ENCODE data around the gene ANO2. TPM values are rescaled to one million over a fixed set of nuclear protein-coding genes. Genes with fewer than 3 reads are reported as not detected.
"Not testable (repeated sequence)": the region's sequence is repeated elsewhere in the genome, so short reads cannot be mapped to it uniquely, and the experiment has no call there.

Gene ANO2
- total RNA-seq, 1 donor from 2014 or later: 16.1 TPM

DNA sequence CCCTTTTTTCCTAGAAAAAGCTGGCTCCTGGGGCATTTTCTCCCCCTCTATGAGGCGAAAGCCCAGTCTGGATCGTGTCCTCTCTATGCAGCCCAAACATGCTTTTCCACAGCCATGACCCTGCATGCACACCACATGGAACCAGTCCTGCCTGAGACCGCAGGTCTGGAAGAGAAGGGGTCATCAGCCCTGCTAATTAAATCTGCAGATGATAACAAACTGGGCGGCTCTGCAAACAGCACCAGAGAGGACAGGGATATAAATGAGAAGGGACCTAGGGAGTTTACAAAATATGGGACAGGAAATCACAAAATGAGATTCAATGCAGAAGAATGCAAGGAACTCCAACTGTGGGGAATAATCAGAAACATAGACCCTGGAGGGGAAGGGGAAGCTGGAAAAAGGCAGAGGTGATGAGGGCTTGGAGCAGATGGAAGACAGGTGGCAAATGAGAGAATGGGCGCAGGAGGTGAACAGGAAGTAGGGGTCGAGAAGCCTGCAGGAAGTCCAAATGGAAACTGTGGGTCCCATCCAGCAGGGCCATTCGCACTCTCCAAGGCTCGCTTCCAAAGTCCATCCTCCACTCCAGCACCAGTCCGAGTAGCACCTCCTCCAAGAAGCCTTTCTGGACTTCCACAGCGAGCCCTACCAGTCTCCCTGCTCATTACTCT is 76.3 kb downstream of the ANO2 start:
- ATAC-seq: no peak

GRCh38 chr12:5865397-5865796 is 79.7 kb downstream of the ANO2 start:
- DNase-seq: no peak
- ATAC-seq: no peak
- intact Hi-C loops (cut with micrococcal nuclease): no loop called here

More for the DNA sequence above, 76.3 kb downstream of the ANO2 start:
- intact Hi-C loops (cut with micrococcal nuclease): no loop called here
- DNase-seq: no peak

DNA sequence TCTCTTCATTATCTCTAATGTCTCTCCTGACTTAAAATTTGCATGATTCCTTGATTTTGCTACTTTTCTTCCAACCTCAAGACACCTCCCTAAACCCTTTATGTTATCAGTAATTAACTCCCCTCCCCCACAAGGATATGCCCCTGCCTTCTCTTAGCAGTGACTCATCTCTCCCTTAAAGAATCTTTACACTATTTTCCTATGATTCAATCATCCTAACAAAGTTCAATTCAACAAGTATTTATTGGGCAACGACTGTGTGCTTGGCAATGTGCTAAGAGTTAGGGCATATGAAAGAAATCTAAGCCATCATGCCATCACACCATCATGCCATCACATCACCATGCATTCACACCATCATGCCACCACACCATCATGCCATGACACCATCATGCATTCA is 80.1 kb downstream of the ANO2 start:
- intact Hi-C loops (cut with micrococcal nuclease): no loop called here
- ATAC-seq (no peak), DNase-seq (no peak)

DNA sequence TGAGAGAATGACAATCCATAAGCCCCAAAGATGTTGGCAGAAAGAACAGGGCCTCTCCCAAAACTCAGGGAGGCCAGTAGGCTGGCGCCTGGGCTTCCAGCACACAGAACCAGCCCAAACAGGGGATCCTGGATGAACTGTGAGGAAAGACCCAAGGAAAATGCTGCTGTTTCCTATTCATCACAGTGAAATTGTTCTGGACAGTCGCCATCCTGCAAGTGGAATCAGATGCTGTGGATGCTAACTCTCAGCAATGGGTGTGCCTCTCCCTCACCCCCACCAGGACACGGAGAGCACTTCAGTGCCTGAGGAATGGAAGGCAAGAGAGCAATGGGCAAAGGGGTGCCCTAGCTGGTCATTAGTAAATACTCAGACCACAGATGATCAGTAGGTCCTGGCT is 80.8 kb downstream of the ANO2 start:
- intact Hi-C loops (cut with micrococcal nuclease): no loop called here

DNA sequence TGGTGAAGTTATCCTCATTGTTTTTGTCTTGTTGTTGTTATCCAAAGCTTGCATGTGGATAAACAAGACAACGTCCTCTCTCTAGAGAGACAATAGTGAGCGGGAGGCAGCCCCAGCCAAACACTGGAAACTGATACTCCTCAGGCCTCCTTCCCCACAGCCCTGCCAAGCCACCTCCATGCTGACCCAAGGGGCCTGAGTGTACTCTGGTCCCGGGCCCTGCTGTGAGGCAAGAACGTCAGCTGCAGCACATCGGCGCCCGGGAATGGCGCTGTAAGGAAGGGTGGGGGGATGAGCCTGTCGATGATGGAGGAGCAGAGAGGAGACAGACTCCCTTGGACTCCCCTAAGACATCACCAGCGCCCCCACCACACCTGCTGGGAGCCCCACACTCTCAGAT is 83.6 kb downstream of the ANO2 start:
- ATAC-seq (no peak), DNase-seq (no peak)
- intact Hi-C loops (cut with micrococcal nuclease): no loop called here

More for the DNA sequence above, 80.8 kb downstream of the ANO2 start:
- ATAC-seq (no peak), DNase-seq (no peak)

GRCh38 chr12:5856692-5857091 is 88.4 kb downstream of the ANO2 start:
- DNase-seq (no peak), ATAC-seq (no peak)
- intact Hi-C loops (cut with micrococcal nuclease): no loop called here

GRCh38 chr12:5846950-5847349 is 98.1 kb downstream of the ANO2 start:
- intact Hi-C loops (cut with micrococcal nuclease): no loop called here

DNA sequence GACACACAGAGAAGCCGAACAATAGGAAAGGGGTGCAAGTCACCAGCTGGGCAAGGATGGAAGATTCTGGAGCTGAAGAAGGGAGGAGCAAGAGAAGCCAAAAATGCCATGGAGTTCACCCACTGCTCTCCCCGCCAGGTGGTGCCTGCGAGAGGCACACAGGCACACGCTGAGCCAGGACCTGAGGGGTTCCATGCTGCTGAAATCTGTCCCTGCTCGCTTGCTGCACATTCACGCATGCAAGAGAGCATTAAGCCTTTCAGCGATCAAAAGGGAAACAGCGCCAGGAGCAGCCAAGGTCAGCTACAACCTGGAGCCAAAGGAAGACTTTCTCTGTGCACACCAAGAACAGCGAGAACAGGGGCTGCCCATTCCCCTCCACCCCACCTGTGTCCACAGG is 104.1 kb downstream of the ANO2 start:
- intact Hi-C loops (cut with micrococcal nuclease): no loop called here
- no peak for ATAC-seq
- DNase-seq: no peak

More at GRCh38 chr12:5846950-5847349, 98.1 kb downstream of the ANO2 start:
- DNase-seq (no peak), ATAC-seq (no peak)

GRCh38 chr12:5830111-5830510 is 114.9 kb downstream of the ANO2 start:
- ATAC-seq (no peak), DNase-seq (no peak)

DNA sequence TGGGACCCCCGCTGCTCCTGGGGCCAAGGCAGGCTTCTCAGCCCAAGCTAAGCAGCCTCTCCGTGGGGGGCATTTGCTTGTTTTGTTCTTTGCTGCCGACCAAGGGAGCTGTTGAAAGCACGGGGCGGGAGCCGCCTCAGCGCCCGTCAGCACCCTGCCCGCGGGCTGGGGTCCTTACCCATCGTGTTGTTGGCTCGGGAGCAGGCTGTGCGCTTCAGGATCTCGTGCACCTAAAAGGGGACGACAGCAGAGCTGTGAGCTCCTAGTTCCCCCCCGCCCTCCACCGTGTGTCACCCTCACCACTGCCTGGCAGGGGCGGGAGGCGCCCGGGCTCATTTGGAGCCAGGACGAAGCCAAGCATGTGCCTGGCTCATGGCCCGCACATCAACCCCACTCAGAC is 117.5 kb downstream of the ANO2 start:
- ATAC-seq (no peak), DNase-seq (no peak)
- intact Hi-C loops (cut with micrococcal nuclease): no loop called here

More at GRCh38 chr12:5830111-5830510, 114.9 kb downstream of the ANO2 start:
- intact Hi-C loops (cut with micrococcal nuclease): no loop called here

DNA sequence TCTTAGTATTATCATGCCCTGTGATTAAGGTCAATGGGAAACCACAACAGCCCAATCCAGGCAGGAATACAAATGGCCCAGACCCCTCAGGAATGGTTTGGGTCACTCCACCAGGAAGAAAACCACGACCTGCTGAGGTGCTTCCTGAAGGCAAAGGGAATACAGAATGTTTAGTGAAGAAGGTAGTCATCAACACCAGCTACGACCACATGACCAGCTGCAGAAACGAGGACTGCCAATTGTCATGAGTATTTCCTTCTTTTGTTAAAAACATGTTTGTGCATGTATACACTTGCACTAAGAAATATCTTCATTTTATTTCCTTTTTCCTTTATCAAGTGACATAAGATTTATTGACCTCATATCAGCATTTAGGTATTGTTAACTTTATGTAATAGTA is 119.3 kb downstream of the ANO2 start:
- intact Hi-C loops (cut with micrococcal nuclease); ATAC-seq; DNase-seq: not testable (repeated sequence)

- intact Hi-C loops (cut with micrococcal nuclease); ATAC-seq; DNase-seq: not testable (repeated sequence)
Measured at GRCh38 chr12:5818877-5819276, 126.2 kb downstream of the ANO2 start.

- DNase-seq: no peak
- intact Hi-C loops (cut with micrococcal nuclease): no loop called here
- ATAC-seq: no peak
Measured at GRCh38 chr12:5817246-5817645, 127.8 kb downstream of the ANO2 start.

- ATAC-seq (no peak), DNase-seq (no peak)
- intact Hi-C loops (cut with micrococcal nuclease): no loop called here
Measured at GRCh38 chr12:5809586-5809985, 135.5 kb downstream of the ANO2 start.

DNA sequence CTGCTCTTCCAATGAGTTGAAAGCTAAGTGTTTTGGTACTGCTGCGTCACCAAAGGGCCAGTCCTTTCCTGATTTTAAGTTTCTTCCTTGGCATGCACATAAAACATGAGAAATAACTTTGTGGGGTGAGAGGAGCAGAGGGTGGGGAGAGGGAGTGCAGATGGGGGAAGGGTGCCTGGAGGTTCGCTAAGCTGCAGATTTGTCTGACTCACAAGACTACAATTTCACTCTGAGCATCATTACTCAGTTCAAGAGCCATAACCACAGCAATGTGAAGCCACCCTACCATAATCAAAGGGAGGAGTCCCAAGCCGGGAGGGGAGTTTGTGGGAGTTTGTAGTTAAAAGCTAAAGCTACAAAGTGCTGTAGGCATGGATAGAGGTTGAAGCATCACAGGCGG is 136.1 kb downstream of the ANO2 start:
- no peak for ATAC-seq
- no peak for DNase-seq
- intact Hi-C loops (cut with micrococcal nuclease): no loop called here

- DNase-seq: no peak
- no peak for ATAC-seq
- intact Hi-C loops (cut with micrococcal nuclease): no loop called here
Measured at GRCh38 chr12:5807514-5808219, 137.4 kb downstream of the ANO2 start.

DNA sequence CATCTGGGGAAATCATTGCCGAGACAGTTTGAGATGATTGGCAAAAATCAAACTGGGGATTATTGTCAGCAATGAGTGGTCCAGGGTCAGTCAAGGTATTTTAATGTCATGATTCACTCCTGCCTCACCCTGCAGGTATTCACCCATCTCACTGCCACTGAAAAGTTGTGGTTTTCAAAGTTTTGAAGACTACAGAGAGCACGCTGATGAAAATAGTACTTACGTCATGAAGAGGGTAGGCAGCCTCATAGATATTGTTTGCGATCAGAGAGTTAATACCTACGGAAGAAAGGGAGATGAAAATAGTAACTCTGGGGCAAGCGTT is 138.0 kb downstream of the ANO2 start:
- DNase-seq: no peak
- ATAC-seq: no peak
- intact Hi-C loops (cut with micrococcal nuclease): no loop called here

DNA sequence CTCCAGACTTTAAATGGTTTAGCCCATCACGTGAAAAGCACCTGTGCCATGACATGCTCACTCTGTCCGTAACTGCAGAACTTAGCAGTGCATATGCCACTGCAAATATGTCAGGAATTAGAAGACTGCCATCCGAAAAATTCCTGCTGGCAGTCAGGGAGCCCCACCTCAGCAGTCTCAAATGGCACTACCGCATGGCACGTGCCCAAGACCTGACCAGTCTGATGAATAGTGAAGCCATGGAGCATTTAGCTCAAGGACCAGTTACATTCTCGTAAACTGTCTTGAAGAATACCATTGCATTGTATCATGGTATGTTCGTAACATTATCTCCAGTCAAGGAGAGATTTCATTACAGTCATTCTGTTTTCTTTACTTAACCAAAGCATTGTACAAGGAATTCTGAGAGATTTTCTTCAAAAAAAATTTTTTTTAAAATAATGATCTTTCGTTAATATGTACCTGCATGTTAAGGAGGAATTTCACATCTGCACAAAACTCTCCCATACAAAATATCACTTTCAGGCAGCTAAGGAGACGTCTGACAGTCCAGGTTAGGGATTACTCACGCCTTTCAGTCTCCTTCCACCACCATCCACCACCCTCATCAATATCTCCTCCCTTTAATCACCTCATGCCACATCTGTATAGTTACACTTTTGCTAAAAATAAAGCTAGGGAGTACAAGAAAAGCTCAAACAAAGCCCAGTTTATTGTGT is 138.5 kb downstream of the ANO2 start:
- no peak for DNase-seq
- no peak for ATAC-seq
- intact Hi-C loops (cut with micrococcal nuclease): no loop called here

GRCh38 chr12:5803532-5803931 is 141.5 kb downstream of the ANO2 start:
- DNase-seq: no peak
- ATAC-seq: no peak
- intact Hi-C loops (cut with micrococcal nuclease): no loop called here

- ATAC-seq: no peak
- DNase-seq: no peak
- intact Hi-C loops (cut with micrococcal nuclease): no loop called here
Measured at GRCh38 chr12:5798242-5799015, 146.6 kb downstream of the ANO2 start.
